Measurements from ENCODE around the gene LZTFL1.
A peak's percentile ranks its signal among the peaks of the same experiment; 100 is the strongest.

The LZTFL1 gene, protein sequence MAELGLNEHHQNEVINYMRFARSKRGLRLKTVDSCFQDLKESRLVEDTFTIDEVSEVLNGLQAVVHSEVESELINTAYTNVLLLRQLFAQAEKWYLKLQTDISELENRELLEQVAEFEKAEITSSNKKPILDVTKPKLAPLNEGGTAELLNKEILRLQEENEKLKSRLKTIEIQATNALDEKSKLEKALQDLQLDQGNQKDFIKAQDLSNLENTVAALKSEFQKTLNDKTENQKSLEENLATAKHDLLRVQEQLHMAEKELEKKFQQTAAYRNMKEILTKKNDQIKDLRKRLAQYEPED

DNA sequence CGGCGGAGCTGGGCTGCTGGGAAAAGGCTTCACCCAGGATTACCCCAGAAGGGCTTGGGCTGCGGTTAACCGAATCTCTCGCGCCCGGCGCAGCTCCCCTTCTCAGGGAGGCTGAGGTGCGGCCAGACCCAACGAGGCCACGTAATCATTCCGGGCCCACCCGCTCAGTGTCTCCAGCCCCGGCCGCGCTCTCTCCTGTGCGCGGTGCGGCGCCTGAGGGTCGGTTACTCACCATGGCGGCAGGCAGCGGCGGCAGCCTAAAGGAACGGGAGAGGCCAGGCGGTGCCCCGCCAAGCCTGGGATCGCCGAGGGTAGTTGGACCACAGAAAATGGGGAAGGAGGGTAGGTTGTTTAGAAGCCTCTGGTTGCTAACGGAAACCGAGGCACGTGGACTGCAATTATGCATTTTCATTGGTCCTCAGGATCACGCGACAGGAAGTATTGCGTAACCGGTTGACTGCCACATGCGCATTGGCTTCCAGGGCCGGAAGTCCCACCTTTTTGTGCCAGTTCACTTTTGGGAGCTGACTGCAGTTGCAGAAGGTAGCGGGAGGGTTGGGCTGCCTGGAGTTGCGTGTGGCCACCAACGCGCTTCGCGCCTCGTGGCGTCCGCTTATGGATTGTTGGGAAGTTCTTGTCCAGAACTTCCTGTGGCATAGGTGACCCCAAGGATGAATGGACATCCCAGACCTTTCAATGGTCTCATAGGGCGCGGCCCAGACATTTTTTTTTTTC lies at the start of gene LZTFL1:
LZTFL1 (minus strand) TSS at position 363 of the 735 bp plus-strand sequence; CDS start at position 235, 128 bp downstream.
- peak; percentile 96 for DNase-seq (ENCODE audit: low read depth)

DNA sequence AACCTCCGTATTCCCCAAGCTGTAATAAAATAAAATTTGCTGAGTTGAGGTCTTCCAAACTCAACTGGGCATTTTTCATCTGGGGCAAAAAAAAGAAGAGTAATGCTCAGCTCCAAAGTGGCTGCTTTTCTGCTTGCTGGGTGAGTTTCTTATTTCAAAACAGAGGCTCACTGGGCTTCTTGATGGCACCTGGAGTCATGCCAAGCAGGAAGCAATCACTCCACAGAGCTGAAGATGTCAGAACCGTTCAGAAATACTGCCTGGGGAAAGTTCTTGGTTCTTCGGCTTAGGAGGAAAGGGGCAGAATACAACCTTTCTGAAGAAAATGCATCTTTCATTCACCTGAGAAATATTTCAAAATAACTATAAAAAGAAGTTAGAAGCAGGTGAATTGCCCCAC lies 48.5 kb upstream of the LZTFL1 start:
- DNase-seq (ENCODE audit: low read depth) = no peak
- TF ChIP-seq, protein P1, sequence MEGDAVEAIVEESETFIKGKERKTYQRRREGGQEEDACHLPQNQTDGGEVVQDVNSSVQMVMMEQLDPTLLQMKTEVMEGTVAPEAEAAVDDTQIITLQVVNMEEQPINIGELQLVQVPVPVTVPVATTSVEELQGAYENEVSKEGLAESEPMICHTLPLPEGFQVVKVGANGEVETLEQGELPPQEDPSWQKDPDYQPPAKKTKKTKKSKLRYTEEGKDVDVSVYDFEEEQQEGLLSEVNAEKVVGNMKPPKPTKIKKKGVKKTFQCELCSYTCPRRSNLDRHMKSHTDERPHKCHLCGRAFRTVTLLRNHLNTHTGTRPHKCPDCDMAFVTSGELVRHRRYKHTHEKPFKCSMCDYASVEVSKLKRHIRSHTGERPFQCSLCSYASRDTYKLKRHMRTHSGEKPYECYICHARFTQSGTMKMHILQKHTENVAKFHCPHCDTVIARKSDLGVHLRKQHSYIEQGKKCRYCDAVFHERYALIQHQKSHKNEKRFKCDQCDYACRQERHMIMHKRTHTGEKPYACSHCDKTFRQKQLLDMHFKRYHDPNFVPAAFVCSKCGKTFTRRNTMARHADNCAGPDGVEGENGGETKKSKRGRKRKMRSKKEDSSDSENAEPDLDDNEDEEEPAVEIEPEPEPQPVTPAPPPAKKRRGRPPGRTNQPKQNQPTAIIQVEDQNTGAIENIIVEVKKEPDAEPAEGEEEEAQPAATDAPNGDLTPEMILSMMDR (IDR thresholded peaks at IDR 0.05; ENCODE audit: insufficient read depth, low read depth, low read length, missing control alignments) = no peak
- no peak overlapping the region for H3K4me3 ChIP-seq (ENCODE audit: low read depth, low read length)

More for the DNA sequence above, at the start of gene LZTFL1:
- peak within 1 kb of the TSS; percentile 76 for H3K4me3 ChIP-seq (ENCODE audit: low read depth, low read length)
- TF ChIP-seq, protein P1 (IDR thresholded peaks at IDR 0.05; ENCODE audit: insufficient read depth, low read depth, low read length, missing control alignments) = no peak

DNA sequence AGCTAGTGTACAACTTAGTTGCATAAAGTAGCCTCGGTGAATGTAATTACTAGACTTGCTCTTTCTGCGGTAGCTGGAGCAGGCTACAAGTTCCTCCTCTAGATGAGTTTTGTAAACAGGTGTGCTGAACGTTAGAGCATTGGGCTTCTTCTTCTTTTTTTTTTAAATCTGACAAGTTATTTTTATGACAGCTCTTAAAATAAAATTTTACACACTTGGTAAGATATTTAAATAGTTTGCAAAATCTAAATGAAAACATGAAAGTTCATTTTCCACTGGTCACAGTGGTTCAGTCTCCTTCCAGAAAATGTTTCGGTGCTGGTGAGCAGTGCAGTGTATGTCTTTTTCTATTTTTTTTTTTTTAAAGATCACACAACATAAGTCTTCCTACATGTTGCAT lies 47.4 kb upstream of the LZTFL1 start:
- TF ChIP-seq, protein P1 (IDR thresholded peaks at IDR 0.05; ENCODE audit: insufficient read depth, low read depth, low read length, missing control alignments) = no peak
- DNase-seq (ENCODE audit: low read depth) = peak; percentile 36
- no peak overlapping the region for H3K4me3 ChIP-seq (ENCODE audit: low read depth, low read length)

DNA sequence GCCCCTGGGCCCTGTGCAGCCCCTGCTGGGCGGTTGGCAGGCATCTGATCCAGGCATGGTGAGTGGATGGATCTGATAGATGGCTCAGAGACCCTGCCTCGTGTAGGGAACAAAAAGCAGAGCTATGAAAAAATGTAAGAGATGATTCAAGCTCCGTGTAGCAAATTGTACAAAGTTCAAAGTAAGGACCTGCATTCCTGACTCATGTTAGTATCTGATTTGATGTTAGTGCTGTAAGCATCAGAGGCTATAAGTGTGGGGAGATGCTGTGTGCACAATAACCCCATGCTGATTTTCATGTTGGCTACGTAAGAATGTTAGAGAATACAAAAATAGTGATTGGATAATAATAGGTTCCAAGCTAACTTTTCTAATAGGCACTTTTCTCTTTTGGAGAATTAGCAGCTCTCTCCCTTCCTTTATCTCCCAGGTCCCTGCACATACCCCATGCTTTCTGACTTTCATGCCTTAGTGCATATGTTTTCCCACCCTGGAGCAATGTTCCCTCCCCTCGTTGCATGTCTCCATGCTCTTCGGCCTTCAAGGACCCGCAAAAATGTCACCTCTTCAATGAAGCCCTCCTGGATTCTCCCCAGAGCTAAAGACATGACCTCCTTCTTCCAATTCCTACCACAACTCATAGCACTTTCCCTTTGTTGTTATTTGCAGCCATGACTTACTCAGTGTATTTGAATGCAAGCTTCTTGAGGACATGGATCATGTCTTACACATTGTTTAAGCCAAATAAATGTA lies 46.0 kb upstream of the LZTFL1 start:
- H3K4me3 ChIP-seq (ENCODE audit: low read depth, low read length) = no peak overlapping the region
- DNase-seq (ENCODE audit: low read depth) = no peak
- TF ChIP-seq, protein P1 (IDR thresholded peaks at IDR 0.05; ENCODE audit: insufficient read depth, low read depth, low read length, missing control alignments) = no peak

DNA sequence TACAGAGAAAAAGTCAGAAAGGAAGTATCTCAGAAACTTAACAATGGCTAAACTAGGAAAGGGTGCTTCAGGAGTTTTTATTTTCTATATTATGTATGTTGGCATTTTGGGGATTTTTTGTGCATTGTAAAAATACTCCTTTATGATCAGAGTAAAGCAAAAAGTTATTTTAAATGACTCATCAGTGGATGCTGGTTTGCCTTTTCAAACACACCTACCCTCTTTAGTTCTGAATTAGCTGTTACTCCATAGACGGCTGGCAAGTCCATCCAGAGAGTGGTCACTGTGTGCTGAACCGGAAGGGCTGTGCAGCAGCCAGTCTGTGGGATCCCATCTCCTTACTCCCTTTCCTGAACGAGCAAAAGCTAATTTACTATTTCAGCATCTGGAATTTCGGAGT lies 45.4 kb upstream of the LZTFL1 start:
- no peak for DNase-seq (ENCODE audit: low read depth)
- TF ChIP-seq, protein P1 (IDR thresholded peaks at IDR 0.05; ENCODE audit: insufficient read depth, low read depth, low read length, missing control alignments) = no peak
- H3K4me3 ChIP-seq (ENCODE audit: low read depth, low read length) = no peak overlapping the region

DNA sequence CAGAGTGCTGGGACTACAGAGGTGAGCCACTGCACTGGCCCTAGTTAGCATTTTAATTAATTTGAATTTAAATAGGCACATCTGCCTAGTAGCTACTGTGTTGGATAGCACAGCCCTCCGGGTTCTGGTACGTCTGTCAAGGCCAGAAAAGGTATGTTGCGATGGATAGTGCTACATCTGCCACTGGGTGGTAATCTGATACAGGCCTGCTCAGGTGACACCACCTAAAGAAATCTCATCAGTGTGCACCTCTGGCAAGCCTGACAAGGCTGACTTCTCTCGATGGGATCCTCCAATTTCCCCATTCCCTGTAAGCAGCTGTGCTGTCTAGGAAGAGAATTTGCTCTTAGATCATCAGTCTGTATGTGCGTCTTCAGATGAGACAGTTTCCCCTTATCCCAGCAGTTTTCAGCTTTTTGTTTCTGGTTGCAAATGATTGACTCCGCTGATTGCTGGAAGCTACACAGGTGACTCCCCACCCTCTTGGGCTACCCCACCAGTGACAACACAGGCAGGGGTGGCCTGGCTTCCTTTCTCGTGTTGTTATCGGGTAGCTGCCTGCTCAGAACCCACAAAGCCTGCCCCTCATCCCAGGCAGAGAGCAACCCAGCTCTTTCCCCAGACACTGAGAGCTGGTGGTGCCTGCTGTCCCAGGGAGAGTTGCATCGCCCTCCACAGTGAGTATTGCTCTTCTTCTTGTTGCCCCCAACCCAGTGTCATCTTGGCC lies 44.2 kb upstream of the LZTFL1 start, which contains the start of gene CCR9:
CCR9 (plus strand) TSS at position 565 of the 727 bp plus-strand sequence. CDS start 8,391 bp downstream, outside the sequence.
- DNase-seq (ENCODE audit: low read depth) = no peak
- H3K4me3 ChIP-seq (ENCODE audit: low read depth, low read length) = no peak within 1 kb of the TSS
- TF ChIP-seq, protein P1 (IDR thresholded peaks at IDR 0.05; ENCODE audit: insufficient read depth, low read depth, low read length, missing control alignments) = no peak
